DND-41 (cell line): ENCODE measurements around the gene SCN8A.

Experiments used
- ATAC-seq: fragments of 200-7000 bp; cut with Tn5 transposase; 3 replicates; pipeline ENCODE4 v1.9.1; 2021; ENCODE audit warnings: low read depth; ENCODE audit not compliant: insufficient read depth
- DNase-seq: peaks from one replicate; pipeline ENCODE4 v3.0.0-alpha.2; 2020
- H2AFZ ChIP-seq: 2 replicates; pipeline ENCODE4 v1.6.0; 2012; ENCODE audit warnings: low read depth, low read length
- H3K27ac ChIP-seq: 2 replicates; pipeline ENCODE4 v1.5.1; 2012; ENCODE audit warnings: low read length, inconsistent platforms
- H3K27me3 ChIP-seq: fragments of 200-600 bp; sonication (generic); 2 replicates; pipeline ENCODE4 v1.6.0; 2012; ENCODE audit warnings: low read length, mild to moderate bottlenecking, inconsistent platforms; ENCODE audit not compliant: insufficient read depth, poor library complexity
- H3K36me3 ChIP-seq: 2 replicates; pipeline ENCODE4 v1.5.1; 2012; ENCODE audit warnings: low read length, inconsistent platforms; ENCODE audit not compliant: insufficient read depth
- H3K4me1 ChIP-seq: 2 replicates; pipeline ENCODE4 v1.5.1; 2012; ENCODE audit warnings: mild to moderate bottlenecking, low read length; ENCODE audit not compliant: insufficient read depth
- H3K4me2 ChIP-seq: 2 replicates; pipeline ENCODE4 v1.6.0; 2012; ENCODE audit warnings: mild to moderate bottlenecking, moderate library complexity, low read length, inconsistent platforms; ENCODE audit not compliant: insufficient read depth
- H3K4me3 ChIP-seq, 2 experiments: fragments of 200-600 bp in 1 of 2; shearing (Covaris generic) in 1 of 2; 2 replicates each; pipeline ENCODE4 v1.5.1; 2012 to 2016; ENCODE audit warnings: inconsistent platforms in 2 of 2, low read length in 2 of 2, mild to moderate bottlenecking in 2 of 2, low read depth in 1 of 2, moderate library complexity in 1 of 2
- H3K79me2 ChIP-seq: 2 replicates; pipeline ENCODE4 v1.6.0; 2012; ENCODE audit warnings: low read length, inconsistent platforms; ENCODE audit not compliant: insufficient read depth
- H3K9ac ChIP-seq: 2 replicates; pipeline ENCODE4 v1.6.0; 2012; ENCODE audit warnings: low read depth, mild to moderate bottlenecking, inconsistent platforms, low read length, moderate library complexity
- H3K9me3 ChIP-seq: 2 replicates; pipeline ENCODE4 v1.5.1; 2012; ENCODE audit warnings: low read length, moderate library complexity, mild to moderate bottlenecking, inconsistent platforms; ENCODE audit not compliant: insufficient read depth, severe bottlenecking
- H4K20me1 ChIP-seq: 2 replicates; pipeline ENCODE4 v1.6.0; 2012; ENCODE audit warnings: low read length; ENCODE audit not compliant: insufficient read depth
- CTCF ChIP-seq: IDR thresholded peaks from 2 replicates; pipeline ENCODE4 v1.5.1; 2012; ENCODE audit warnings: borderline replicate concordance, low read length, moderate library complexity, mild to moderate bottlenecking; ENCODE audit not compliant: poor library complexity, severe bottlenecking; ENCODE audit errors: extremely low read depth
- EZH2 ChIP-seq: IDR thresholded peaks from 3 replicates; pipeline ENCODE4 v1.6.1; 2012; ENCODE audit warnings: borderline replicate concordance, low read depth, mild to moderate bottlenecking, moderate library complexity, low read length, inconsistent platforms; ENCODE audit not compliant: severe bottlenecking

The SCN8A gene

GRCh38 chr12:51636581-51636980, 45.5 kb downstream of the SCN8A start:
- Histone ChIP-seq H3K4me3 (no peak overlapping the region), H3K4me1 (no peaks in the 10 kb centered on the region), H3K27ac (no peak overlapping the region), H3K27me3 (no peaks in the 10 kb centered on the region), H3K9ac (no peak overlapping the region), H3K36me3 (no peaks in the 10 kb centered on the region), H3K4me2 (no peak overlapping the region), H2AFZ (no peak overlapping the region), H3K9me3 (no peaks in the 10 kb centered on the region), H4K20me1 (no peaks in the 10 kb centered on the region), H3K79me2 (no peaks in the 10 kb centered on the region)
- TF ChIP-seq EZH2, result no peak
- no peak for TF ChIP-seq CTCF
- DNase-seq (no peak), ATAC-seq (no peak)

GRCh38 chr12:51636986-51637385, 46.0 kb downstream of the SCN8A start:
- Histone ChIP-seq H2AFZ (no peak overlapping the region), H3K4me1 (no peaks in the 10 kb centered on the region), H3K9ac (no peak overlapping the region), H3K4me2 (no peak overlapping the region), H3K79me2 (no peaks in the 10 kb centered on the region), H3K27ac (no peak overlapping the region), H4K20me1 (no peaks in the 10 kb centered on the region), H3K4me3 (no peak overlapping the region), H3K27me3 (no peaks in the 10 kb centered on the region), H3K36me3 (no peaks in the 10 kb centered on the region), H3K9me3 (no peaks in the 10 kb centered on the region)
- no peak for DNase-seq
- no peak for ATAC-seq
- TF ChIP-seq EZH2 (no peak), CTCF (no peak)

- H3K36me3 ChIP-seq, result no peaks in the 10 kb centered on the region
- H3K9ac ChIP-seq, result no peak overlapping the region
- no peak overlapping the region for H3K4me3 ChIP-seq
- no peaks in the 10 kb centered on the region for H3K4me1 ChIP-seq
- DNase-seq (no peak), ATAC-seq (no peak)
- no peaks in the 10 kb centered on the region for H3K9me3 ChIP-seq
- no peaks in the 10 kb centered on the region for H4K20me1 ChIP-seq
- H2AFZ ChIP-seq, result no peak overlapping the region
- H3K27me3 ChIP-seq, result no peaks in the 10 kb centered on the region
- H3K27ac ChIP-seq, result no peak overlapping the region
- no peak for TF ChIP-seq CTCF
- no peak for TF ChIP-seq EZH2
- H3K4me2 ChIP-seq, result no peak overlapping the region
- H3K79me2 ChIP-seq, result no peaks in the 10 kb centered on the region
Measured at GRCh38 chr12:51639361-51639760, 48.3 kb downstream of the SCN8A start.

GRCh38 chr12:51642286-51642685, 51.3 kb downstream of the SCN8A start:
- Histone ChIP-seq H3K9ac (no peak overlapping the region), H3K27me3 (no peaks in the 10 kb centered on the region), H3K4me3 (no peak overlapping the region), H2AFZ (no peak overlapping the region), H3K36me3 (no peaks in the 10 kb centered on the region), H4K20me1 (no peaks in the 10 kb centered on the region), H3K9me3 (no peaks in the 10 kb centered on the region), H3K4me1 (no peaks in the 10 kb centered on the region), H3K79me2 (no peaks in the 10 kb centered on the region), H3K4me2 (no peak overlapping the region), H3K27ac (no peak overlapping the region)
- TF ChIP-seq CTCF (no peak), EZH2 (no peak)
- no peak for DNase-seq
- no peak for ATAC-seq
